ENCODE results near the gene CCDC40. TPM values are rescaled to one million over a fixed set of nuclear protein-coding genes. Genes with fewer than 3 reads are reported as not detected.

Gene CCDC40
- total RNA-seq, 1 experiment from 2014 or later = 7.0 TPM

DNA sequence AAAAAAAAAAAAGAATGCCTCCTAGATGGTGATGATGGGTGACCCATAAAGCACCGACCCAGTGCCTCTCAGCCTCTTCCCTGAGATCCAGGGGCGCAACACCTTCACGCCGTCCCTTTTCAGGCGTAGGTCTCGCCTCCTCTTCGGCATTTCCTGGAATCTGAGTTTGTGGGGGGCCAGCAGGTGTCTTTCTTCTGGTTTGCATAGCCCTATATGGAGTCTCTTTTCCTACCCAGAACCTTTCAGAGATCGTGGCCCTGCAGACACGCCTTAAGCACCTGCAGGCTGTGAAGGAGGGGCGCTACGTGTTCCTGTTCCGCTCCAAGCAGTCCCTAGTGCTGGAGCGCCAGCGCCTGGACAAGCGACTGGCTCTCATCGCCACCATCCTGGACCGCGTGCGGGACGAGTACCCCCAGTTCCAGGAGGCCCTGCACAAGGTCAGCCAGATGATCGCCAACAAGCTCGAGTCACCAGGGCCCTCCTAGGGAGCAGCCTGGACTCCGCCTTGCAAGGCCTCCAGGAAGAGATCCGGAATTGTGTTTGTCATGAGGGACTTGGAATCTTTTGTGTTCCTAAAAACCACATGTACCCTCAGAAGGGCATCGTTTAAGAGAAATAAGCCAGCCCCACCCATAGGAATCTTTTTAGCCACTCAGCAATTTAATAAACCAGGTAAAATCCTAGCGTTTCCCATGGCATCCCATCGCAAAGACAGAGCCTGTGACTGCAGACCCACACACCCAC lies 63.0 kb downstream of the CCDC40 start:
- DNase-seq (ENCODE audit: low spot score) = no peak

DNA sequence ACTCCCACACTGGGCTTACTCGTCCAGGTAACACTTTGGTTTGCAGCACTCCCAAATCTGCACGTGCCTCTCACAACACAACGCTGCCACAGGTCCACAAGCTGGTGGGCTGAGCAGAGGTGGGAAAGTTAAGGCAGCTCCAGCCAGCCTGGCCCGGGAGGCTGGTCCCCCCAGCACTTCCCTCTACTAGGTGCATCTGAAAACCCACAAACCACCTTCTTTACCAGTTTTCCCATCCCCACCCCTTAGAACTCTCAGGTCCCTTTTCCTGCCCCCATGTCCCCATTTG lies 63.5 kb downstream of the CCDC40 start:
- DNase-seq (ENCODE audit: low spot score) = no peak

DNA sequence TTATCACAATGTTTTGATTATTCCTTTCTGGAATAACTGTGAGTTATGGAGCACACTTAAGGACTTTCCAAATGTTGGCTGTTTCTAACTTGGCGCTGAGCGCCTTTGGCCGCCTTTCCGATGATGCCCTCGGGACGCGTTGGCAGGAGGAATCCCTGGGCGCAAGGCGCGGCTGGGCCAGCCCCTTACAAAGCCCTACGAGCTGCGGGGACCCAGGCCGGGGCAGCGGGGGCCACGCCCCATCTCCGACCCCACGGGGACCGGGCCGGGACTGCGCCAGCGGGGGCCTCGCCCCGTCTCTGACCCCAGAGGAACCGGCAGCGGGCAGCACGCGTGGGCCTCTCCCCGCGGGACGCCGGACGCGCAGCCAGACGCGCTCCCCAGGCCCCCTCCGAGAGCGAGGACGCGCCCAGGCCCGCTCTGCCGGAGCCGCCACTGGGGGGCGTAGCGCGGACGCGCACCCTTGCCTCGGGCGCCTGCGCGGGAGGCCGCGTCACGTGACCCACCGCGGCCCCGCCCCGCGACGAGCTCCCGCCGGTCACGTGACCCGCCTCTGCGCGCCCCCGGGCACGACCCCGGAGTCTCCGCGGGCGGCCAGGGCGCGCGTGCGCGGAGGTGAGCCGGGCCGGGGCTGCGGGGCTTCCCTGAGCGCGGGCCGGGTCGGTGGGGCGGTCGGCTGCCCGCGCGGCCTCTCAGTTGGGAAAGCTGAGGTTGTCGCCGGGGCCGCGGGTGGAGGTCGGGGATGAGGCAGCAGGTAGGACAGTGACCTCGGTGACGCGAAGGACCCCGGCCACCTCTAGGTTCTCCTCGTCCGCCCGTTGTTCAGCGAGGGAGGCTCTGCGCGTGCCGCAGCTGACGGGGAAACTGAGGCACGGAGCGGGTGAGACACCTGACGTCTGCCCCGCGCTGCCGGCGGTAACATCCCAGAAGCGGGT lies 64.8 kb downstream of the CCDC40 start, which contains the start of gene GAA:
GAA (plus strand) TSS at position 571 of the 935 bp plus-strand sequence. CDS start 3,006 bp downstream, outside the sequence.
- DNase-seq (ENCODE audit: low spot score) = peak; percentile 76

DNA sequence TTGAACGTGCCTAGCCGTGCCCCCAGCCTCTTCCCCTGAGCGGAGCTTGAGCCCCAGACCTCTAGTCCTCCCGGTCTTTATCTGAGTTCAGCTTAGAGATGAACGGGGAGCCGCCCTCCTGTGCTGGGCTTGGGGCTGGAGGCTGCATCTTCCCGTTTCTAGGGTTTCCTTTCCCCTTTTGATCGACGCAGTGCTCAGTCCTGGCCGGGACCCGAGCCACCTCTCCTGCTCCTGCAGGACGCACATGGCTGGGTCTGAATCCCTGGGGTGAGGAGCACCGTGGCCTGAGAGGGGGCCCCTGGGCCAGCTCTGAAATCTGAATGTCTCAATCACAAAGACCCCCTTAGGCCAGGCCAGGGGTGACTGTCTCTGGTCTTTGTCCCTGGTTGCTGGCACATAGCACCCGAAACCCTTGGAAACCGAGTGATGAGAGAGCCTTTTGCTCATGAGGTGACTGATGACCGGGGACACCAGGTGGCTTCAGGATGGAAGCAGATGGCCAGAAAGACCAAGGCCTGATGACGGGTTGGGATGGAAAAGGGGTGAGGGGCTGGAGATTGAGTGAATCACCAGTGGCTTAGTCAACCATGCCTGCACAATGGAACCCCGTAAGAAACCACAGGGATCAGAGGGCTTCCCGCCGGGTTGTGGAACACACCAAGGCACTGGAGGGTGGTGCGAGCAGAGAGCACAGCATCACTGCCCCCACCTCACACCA lies 65.7 kb downstream of the CCDC40 start:
- DNase-seq (ENCODE audit: low spot score) = no peak

DNA sequence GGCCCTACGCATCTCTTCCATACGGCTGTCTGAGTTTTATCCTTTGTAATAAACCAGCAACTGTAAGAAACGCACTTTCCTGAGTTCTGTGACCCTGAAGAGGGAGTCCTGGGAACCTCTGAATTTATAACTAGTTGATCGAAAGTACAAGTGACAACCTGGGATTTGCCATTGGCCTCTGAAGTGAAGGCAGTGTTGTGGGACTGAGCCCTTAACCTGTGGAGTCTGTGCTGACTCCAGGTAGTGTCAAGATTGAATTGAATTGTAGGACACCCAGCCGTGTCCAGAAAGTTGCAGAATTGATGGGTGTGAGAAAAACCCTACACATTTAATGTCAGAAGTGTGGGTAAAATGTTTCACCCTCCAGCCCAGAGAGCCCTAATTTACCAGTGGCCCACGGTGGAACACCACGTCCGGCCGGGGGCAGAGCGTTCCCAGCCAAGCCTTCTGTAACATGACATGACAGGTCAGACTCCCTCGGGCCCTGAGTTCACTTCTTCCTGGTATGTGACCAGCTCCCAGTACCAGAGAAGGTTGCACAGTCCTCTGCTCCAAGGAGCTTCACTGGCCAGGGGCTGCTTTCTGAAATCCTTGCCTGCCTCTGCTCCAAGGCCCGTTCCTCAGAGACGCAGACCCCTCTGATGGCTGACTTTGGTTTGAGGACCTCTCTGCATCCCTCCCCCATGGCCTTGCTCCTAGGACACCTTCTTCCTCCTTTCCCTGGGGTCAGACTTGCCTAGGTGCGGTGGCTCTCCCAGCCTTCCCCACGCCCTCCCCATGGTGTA lies 66.4 kb downstream of the CCDC40 start:
- no peak for DNase-seq (ENCODE audit: low spot score)

DNA sequence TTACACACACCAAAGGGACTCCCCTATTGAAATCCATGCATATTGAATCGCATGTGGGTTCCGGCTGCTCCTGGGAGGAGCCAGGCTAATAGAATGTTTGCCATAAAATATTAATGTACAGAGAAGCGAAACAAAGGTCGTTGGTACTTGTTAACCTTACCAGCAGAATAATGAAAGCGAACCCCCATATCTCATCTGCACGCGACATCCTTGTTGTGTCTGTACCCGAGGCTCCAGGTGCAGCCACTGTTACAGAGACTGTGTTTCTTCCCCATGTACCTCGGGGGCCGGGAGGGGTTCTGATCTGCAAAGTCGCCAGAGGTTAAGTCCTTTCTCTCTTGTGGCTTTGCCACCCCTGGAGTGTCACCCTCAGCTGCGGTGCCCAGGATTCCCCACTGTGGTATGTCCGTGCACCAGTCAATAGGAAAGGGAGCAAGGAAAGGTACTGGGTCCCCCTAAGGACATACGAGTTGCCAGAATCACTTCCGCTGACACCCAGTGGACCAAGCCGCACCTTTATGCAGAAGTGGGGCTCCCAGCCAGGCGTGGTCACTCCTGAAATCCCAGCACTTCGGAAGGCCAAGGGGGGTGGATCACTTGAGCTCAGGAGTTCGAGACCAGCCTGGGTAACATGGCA lies 67.1 kb downstream of the CCDC40 start:
- no peak for DNase-seq (ENCODE audit: low spot score)

DNA sequence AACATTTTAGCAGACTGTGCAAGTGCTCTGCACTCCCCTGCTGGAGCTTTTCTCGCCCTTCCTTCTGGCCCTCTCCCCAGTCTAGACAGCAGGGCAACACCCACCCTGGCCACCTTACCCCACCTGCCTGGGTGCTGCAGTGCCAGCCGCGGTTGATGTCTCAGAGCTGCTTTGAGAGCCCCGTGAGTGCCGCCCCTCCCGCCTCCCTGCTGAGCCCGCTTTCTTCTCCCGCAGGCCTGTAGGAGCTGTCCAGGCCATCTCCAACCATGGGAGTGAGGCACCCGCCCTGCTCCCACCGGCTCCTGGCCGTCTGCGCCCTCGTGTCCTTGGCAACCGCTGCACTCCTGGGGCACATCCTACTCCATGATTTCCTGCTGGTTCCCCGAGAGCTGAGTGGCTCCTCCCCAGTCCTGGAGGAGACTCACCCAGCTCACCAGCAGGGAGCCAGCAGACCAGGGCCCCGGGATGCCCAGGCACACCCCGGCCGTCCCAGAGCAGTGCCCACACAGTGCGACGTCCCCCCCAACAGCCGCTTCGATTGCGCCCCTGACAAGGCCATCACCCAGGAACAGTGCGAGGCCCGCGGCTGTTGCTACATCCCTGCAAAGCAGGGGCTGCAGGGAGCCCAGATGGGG lies 68.0 kb downstream of the CCDC40 start:
- no peak for DNase-seq (ENCODE audit: low spot score)

DNA sequence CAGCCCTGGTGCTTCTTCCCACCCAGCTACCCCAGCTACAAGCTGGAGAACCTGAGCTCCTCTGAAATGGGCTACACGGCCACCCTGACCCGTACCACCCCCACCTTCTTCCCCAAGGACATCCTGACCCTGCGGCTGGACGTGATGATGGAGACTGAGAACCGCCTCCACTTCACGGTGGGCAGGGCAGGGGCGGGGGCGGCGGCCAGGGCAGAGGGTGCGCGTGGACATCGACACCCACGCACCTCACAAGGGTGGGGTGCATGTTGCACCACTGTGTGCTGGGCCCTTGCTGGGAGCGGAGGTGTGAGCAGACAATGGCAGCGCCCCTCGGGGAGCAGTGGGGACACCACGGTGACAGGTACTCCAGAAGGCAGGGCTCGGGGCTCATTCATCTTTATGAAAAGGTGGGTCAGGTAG lies 68.5 kb downstream of the CCDC40 start:
- no peak for DNase-seq (ENCODE audit: low spot score)

DNA sequence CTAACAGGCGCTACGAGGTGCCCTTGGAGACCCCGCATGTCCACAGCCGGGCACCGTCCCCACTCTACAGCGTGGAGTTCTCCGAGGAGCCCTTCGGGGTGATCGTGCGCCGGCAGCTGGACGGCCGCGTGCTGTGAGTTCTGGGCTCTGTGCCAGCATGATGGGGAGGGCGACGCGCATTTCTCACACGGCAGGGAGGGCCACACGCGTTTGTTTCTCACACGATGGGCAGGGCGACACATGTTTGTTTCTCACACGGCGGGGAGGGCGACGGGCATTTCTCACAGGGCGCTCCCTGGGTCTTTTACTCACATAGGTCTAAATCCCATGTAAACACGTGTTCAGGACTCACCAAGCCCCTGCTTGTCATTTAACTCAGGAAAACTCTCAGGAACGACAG lies 69.3 kb downstream of the CCDC40 start:
- no peak for DNase-seq (ENCODE audit: low spot score)

DNA sequence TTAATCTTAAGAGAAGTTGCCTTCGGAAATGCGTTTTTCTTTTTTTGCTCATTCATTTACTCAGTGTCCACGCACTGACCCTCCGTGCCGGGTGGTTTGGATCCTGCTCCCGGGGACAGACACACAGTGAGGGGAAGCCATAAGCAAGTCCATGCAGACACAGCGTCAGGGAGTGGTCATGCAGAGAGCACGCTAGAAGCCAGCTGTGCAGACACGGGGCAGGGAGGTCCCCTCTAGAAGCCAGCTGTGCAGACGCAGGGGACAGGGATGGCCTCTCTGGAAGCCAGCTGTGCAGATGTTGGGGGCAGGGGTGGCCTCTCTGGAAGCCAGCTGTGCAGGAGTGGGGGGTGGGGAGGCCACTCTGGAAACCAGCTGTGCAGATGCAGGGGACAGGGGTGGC lies 69.7 kb downstream of the CCDC40 start:
- no peak for DNase-seq (ENCODE audit: low spot score)

DNA sequence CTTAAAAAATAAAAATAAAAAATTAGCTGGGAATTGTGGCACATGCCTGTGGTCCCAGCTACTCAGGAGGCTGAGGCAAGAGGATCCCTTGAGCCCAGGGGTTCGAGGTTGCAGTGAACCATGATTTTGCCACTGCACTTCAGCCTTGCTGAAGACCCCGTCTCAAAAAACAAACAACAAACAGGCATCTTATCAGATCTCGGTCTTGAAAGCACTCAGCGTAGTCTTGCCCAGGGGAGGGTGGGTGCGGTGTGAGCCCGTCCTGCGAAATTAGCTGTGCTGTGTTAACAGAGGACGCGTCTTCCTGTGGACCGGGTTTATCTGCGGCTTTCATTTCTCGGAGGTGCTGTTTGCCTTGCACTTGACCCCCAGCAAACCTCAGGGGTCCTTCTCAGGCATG lies 70.3 kb downstream of the CCDC40 start:
- no peak for DNase-seq (ENCODE audit: low spot score)

DNA sequence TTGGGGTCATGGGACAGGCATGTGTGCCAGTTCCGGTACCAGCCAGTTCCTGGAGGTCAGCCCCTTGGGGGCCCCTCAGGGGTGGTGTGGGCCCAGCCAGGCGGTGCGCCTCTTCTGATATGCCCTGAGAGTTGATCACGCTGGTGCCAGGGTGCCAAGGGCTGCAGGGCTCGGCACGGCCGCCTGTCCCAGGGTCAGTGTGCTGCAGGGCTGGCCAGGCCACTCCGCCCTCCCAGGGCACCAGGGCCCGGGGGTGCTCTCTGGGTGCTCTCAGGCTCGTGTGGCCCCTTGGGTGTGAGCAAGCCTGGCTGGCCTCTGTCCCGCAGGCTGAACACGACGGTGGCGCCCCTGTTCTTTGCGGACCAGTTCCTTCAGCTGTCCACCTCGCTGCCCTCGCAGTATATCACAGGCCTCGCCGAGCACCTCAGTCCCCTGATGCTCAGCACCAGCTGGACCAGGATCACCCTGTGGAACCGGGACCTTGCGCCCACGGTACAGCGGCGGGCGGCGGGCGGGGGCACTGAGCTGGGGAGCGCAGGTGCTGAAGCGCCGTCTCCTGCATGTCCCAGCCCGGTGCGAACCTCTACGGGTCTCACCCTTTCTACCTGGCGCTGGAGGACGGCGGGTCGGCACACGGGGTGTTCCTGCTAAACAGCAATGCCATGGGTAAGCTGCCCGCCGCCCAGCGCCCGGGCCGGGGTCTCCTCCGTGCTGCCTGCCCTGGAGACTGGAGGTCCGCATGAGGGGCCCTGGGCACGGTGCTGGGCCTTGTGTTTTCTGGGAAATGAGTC lies 71.0 kb downstream of the CCDC40 start:
- DNase-seq (ENCODE audit: low spot score) = no peak

DNA sequence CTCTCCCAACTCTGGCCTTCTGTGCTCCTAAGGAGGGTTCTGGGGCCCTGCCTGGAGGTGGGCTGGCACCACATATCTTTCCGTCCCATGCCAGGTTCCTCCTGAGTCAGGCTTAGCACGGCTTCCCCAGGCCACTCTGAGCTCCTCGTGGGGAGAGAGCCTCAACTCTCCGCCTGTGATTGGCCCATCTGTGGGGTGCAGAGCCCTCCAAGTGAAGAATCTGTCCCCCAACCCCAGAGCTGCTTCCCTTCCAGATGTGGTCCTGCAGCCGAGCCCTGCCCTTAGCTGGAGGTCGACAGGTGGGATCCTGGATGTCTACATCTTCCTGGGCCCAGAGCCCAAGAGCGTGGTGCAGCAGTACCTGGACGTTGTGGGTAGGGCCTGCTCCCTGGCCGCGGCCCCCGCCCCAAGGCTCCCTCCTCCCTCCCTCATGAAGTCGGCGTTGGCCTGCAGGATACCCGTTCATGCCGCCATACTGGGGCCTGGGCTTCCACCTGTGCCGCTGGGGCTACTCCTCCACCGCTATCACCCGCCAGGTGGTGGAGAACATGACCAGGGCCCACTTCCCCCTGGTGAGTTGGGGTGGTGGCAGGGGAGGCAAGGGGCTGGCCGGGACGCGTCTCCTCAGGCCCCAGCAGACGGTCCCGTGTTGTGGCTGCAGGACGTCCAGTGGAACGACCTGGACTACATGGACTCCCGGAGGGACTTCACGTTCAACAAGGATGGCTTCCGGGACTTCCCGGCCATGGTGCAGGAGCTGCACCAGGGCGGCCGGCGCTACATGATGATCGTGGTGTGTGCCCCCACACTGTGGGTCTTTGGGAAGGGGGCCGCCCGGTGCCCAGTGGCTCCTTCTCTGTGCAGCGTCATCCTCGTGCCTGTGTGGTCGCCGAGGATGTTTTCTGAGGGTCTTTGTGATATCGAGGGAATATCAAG lies 71.9 kb downstream of the CCDC40 start:
- no peak for DNase-seq (ENCODE audit: low spot score)

DNA sequence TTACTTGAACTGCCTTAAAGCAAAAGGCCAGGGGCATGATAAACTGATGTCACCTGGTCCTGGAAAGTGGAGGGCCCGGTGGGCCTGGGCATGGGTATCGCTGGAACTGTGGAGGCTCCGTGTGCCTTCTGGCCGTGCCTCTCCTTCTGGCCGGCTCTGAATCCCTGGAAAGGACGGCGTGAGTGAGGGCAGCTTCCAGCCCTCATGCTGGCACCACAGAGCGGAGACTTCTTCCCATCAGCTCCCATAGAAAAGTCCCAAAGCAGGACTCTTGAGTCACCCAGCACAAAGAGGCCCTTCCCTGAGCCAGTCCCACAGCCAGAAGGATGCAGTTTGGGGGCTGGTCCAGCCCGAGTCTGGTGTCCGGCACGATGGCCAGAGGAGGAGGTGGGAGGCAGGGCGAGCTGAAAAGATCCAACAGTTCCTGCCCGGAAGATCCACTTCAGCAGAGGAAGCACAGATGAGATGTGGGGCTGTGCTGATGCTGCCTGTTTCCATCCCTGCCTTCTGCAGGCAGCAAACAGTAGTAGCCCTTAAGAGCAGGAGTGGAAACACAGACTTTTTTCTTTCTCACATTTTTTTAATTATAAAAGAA lies 72.7 kb downstream of the CCDC40 start:
- DNase-seq (ENCODE audit: low spot score) = no peak

DNA sequence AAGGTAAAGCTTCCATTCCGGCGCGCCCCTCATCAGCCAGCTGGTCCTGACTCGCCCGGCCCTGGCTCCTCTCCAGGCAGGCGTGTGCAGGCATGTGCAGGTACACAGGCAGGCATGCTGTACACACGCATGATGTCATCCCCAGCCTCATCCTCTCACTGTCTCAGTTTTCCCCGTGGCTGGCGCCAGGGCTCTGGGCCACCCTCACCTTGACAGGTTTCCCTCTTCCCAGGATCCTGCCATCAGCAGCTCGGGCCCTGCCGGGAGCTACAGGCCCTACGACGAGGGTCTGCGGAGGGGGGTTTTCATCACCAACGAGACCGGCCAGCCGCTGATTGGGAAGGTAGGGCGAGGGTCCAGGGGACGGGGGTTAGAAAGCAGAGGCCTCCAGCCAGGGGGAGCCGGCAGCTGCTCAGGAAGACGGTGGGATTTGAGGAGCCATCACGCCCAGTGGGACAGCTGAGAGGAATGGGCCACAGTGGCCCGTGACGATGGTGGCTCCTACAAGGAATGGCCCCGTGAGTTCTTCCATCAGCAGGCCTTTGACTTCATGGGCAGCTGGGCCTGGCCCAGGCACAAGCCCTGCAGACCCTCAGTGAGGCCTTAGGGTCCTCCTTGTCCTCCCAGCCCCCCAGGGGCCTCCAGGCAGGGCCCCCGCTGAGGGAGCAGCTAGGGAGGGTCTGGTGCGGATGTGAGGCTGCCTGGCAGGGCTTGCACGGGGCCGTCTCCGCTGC lies 73.4 kb downstream of the CCDC40 start:
- no peak for DNase-seq (ENCODE audit: low spot score)

DNA sequence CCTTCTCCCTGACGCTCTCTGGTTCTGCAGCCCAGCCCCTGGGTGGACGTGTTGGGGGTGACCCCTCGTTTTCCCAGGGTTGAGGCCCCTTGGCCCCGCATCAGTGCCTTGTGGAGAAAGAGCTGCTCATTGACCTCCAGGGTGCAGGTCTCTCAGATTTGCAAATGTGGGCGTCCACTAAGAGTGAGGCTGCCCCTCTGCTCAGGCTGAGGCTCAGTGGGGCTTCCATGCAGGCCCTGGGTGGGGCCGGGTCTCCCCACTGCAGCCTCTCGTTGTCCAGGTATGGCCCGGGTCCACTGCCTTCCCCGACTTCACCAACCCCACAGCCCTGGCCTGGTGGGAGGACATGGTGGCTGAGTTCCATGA lies 74.0 kb downstream of the CCDC40 start:
- no peak for DNase-seq (ENCODE audit: low spot score)

DNA sequence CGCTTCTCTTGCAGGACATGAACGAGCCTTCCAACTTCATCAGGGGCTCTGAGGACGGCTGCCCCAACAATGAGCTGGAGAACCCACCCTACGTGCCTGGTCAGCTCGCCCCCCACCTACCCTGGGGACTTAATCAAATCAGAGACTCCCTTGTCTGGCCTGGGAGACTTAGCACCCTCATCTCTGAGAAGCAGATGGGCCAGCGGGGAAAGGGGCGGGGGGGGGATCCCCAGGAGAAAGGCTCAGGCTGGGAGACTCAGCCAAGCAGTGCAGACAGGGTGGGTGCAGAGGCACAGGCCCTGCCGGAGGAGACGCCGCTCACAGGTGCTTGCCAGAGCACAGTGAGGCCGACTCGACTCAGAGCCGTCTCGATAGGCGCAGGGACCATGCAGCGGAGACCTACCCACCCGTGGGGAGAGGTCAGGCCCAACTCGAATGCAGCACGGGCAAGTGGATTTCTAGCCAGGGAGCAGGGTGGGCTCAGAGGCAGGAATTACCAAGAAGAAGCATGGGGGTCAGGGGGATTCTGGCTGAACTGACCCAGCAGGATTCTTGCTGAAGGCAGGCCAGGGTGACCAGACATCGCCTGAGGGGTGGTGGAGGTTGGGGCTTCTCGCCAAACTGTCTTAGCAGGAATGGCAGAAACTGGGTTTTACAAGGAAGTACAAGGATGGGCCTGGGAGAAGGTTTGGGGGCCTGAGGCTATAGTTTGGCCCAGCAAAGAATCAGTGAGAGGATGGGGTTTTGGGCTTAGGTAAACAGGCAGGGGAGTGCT lies 74.7 kb downstream of the CCDC40 start:
- DNase-seq (ENCODE audit: low spot score) = no peak

All from HT-29 (cell line).